Neutrophil (primary cell): ENCODE measurements around the gene CHST9.

Experiments
- H3K27ac ChIP-seq: fragments of 200-600 bp; sonication (generic); 2 replicates; pipeline ENCODE4 v1.5.1; 2016; ENCODE audit warnings: mild to moderate bottlenecking, moderate library complexity
- H3K27me3 ChIP-seq: fragments of 200-600 bp; sonication (generic); 2 replicates; pipeline ENCODE4 v1.6.0; 2016; ENCODE audit warnings: mild to moderate bottlenecking
- H3K36me3 ChIP-seq: fragments of 200-600 bp; sonication (generic); 2 replicates; pipeline ENCODE4 v1.5.1; 2017
- H3K4me1 ChIP-seq, 2 experiments: fragments of 200-600 bp in 1 of 2; sonication (generic) in 1 of 2; 1 replicate in 1 of 2; 2 replicates in 1 of 2; pipeline versions ENCODE4 v1.5.1 to v1.6.1; 2013 to 2016; ENCODE audit warnings: low read depth in 1 of 2, low read length in 1 of 2, mild to moderate bottlenecking in 1 of 2, moderate library complexity in 1 of 2; ENCODE audit not compliant: control insufficient read depth in 1 of 2, insufficient read depth in 1 of 2
- H3K4me3 ChIP-seq, 2 experiments: fragments of 200-600 bp in 1 of 2; sonication (generic) in 1 of 2; 1 replicate in 1 of 2; 2 replicates in 1 of 2; pipeline ENCODE4 v1.5.1; 2013 to 2016; ENCODE audit warnings: low read depth in 1 of 2, low read length in 1 of 2, mild to moderate bottlenecking in 1 of 2, moderate library complexity in 1 of 2
- H3K9me3 ChIP-seq: fragments of 200-600 bp; sonication (generic); 2 replicates; pipeline ENCODE4 v1.5.1; 2016
- CTCF ChIP-seq: fragments of 200-600 bp; sonication (generic); IDR thresholded peaks from 2 replicates; pipeline ENCODE4 v1.5.1; 2016; ENCODE audit warnings: antibody characterized with exemption

CHST9 gene

GRCh38 chr18:27017901-27018500 is 167.1 kb downstream of the CHST9 start:
- Histone ChIP-seq H3K9me3 (no peaks in the 10 kb centered on the region), H3K36me3 (no peaks in the 10 kb centered on the region), H3K27ac (no peak overlapping the region), H3K4me3 (no peak overlapping the region), H3K4me1 (no peaks in the 10 kb centered on the region), H3K27me3 (no peaks in the 10 kb centered on the region)
- no peak for TF ChIP-seq CTCF

GRCh38 chr18:27014841-27015240 is 170.3 kb downstream of the CHST9 start:
- Histone ChIP-seq H3K27me3 (no peaks in the 10 kb centered on the region), H3K9me3 (no peaks in the 10 kb centered on the region), H3K36me3 (no peaks in the 10 kb centered on the region), H3K4me1 (no peaks in the 10 kb centered on the region), H3K27ac (no peak overlapping the region), H3K4me3 (no peak overlapping the region)
- TF ChIP-seq CTCF, result no peak

- Histone ChIP-seq H3K36me3 (no peaks in the 10 kb centered on the region), H3K27me3 (peaks cover 2% of the 10 kb centered on the region), H3K4me3 (no peak overlapping the region), H3K27ac (no peak overlapping the region), H3K4me1 (no peaks in the 10 kb centered on the region), H3K9me3 (no peaks in the 10 kb centered on the region)
- TF ChIP-seq CTCF, result no peak
Observed at GRCh38 chr18:27010784-27011183, 174.3 kb downstream of the CHST9 start.

- no peak overlapping the region for H3K4me3 ChIP-seq
- H3K4me1 ChIP-seq, result no peaks in the 10 kb centered on the region
- H3K36me3 ChIP-seq, result no peaks in the 10 kb centered on the region
- H3K27me3 ChIP-seq, result peaks cover 4% of the 10 kb centered on the region
- H3K27ac ChIP-seq, result no peak overlapping the region
- TF ChIP-seq CTCF, result no peak
- H3K9me3 ChIP-seq, result no peaks in the 10 kb centered on the region
Observed at GRCh38 chr18:27009293-27009692, 175.8 kb downstream of the CHST9 start.

GRCh38 chr18:27008575-27008974 is 176.5 kb downstream of the CHST9 start:
- peaks cover 4% of the 10 kb centered on the region for H3K27me3 ChIP-seq
- H3K36me3 ChIP-seq, result no peaks in the 10 kb centered on the region
- H3K4me3 ChIP-seq, result no peak overlapping the region
- no peaks in the 10 kb centered on the region for H3K4me1 ChIP-seq
- no peaks in the 10 kb centered on the region for H3K9me3 ChIP-seq
- no peak for TF ChIP-seq CTCF
- no peak overlapping the region for H3K27ac ChIP-seq

GRCh38 chr18:27007880-27008279 is 177.2 kb downstream of the CHST9 start:
- Histone ChIP-seq H3K9me3 (no peaks in the 10 kb centered on the region), H3K4me3 (no peak overlapping the region), H3K36me3 (no peaks in the 10 kb centered on the region), H3K4me1 (no peaks in the 10 kb centered on the region), H3K27ac (no peak overlapping the region), H3K27me3 (peaks cover 4% of the 10 kb centered on the region)
- no peak for TF ChIP-seq CTCF
